AG09319 (cell line): ENCODE data around the gene PCMTD2.
"Not testable (repeated sequence)": the region's sequence is repeated elsewhere in the genome, so short reads cannot be mapped to it uniquely, and the experiment has no call there.

Experiments used
- DNase-seq: peaks from one replicate; pipeline ENCODE4 v3.0.0-alpha.2; 2010; ENCODE audit warnings: low read depth; ENCODE audit errors: extremely low read depth
- TF ChIP-seq, protein P1 (sequence below): IDR thresholded peaks from 2 replicates; pipeline ENCODE4 v1.5.1; 2011; ENCODE audit warnings: low read depth, mild to moderate bottlenecking, inconsistent platforms, low read length, moderate library complexity

The PCMTD2 gene

DNA sequence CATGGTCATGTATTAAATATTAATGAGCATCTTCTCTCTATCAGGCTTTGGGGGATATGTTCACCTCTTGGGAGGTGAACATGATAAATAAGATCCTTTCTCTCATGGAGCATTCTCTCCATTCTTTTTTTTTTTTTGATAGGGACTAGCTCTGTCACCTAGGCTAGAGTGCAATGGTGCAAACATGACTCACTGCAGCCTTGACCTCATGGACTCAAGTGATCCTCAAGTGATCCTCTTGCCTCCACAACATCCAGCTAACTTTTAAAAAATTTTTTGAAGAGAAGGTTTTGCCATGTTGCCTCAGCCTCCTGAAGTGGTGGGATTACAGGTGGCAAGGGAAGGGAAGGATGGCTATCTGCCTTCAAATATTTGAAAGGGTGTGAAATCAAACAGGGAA is 59.8 kb downstream of the PCMTD2 start:
- DNase-seq, result not testable (repeated sequence)

DNA sequence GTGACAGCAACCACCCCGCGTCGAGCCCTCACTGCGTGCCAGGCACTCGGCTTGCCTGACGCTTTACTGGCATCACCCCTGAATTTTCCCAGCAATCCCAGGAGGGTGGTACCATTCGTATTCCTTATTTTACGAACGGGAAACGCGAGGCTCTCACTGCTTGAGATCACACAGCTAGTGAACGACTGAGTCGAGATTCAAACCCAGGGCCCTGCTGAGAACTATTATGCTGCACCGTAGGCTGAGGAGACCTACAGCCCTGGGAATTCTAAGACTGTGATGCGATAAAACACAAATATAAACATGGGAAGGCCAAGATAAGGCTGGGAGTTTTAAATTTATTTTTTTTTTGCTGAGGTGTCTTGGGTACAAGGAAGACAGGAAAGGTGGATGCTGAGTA is 60.3 kb downstream of the PCMTD2 start:
- not testable (repeated sequence) for DNase-seq

DNA sequence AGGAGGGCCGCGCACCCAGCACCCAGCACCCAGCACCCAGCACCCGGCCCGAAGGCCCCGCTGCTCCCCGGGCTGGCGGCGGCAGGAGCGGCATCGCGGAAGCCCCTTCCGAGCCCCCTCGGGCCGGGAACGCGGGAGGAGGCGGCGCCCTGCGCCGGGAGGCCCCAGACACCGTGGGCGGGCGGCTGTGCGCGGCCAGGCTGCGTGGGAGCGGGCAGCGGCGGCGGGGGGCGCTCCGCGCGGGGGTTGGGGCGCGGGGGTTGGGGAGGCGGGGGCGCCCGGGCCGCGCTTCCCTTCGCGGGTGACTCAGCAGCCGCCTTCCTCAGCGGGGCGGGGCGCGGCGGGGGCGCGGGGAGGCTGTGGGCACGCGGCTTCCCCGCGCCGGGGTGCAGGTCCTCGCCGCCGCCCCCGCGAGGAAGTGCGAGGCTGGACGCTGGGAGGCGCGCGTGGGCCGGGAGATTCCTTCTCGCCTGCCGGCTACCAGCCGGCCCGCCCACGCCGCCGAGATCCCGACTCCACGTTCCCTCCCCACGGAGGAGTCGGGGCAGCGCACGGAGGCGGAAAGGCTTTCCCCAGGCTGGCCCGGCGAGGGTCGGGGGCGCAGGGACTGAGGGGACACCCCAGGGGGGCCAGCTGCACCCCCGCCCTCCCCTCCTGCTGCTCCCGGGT is 61.0 kb downstream of the PCMTD2 start:
- DNase-seq, result not testable (repeated sequence)
- TF ChIP-seq, protein P1, sequence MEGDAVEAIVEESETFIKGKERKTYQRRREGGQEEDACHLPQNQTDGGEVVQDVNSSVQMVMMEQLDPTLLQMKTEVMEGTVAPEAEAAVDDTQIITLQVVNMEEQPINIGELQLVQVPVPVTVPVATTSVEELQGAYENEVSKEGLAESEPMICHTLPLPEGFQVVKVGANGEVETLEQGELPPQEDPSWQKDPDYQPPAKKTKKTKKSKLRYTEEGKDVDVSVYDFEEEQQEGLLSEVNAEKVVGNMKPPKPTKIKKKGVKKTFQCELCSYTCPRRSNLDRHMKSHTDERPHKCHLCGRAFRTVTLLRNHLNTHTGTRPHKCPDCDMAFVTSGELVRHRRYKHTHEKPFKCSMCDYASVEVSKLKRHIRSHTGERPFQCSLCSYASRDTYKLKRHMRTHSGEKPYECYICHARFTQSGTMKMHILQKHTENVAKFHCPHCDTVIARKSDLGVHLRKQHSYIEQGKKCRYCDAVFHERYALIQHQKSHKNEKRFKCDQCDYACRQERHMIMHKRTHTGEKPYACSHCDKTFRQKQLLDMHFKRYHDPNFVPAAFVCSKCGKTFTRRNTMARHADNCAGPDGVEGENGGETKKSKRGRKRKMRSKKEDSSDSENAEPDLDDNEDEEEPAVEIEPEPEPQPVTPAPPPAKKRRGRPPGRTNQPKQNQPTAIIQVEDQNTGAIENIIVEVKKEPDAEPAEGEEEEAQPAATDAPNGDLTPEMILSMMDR, result peak; percentile 5

DNA sequence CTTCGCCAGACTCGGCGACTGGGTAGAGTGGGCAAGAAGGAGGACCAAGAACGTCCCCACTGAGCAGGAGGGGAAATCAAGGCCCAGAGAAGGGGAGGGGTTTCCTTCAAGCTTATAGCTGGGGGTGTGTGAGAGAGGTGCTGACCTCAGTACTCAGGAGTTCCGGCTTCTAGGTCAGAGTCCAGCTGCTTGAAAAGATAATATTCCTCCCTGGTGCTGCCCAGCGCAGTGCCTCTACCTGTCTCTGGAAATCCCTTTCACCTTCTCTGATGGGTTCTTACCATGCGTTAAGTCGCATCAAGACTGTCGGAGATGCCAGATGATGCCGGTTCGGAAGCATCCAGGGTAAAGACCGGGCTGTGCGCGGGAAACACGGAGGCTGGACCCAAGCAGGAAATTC is 61.8 kb downstream of the PCMTD2 start:
- not testable (repeated sequence) for DNase-seq

DNA sequence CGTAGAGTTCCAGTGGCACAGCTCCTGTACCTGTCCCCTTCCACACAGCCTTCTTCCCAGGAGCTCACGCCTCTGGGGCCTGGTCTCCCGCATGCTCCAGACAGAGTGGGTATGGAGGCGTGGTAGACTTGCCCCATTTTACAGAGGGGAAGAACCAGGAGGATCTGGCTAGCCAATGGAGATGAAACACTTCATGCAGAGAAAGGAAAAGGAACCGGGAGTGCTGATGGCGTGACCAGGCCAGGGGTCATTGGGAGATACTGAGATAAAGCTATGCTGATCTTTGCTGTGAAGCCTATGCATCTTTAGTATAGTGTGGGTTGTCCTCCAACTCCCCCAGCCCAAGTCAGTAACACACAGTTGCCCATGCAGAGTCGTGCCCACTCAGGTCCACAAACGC is 62.5 kb downstream of the PCMTD2 start:
- not testable (repeated sequence) for DNase-seq

DNA sequence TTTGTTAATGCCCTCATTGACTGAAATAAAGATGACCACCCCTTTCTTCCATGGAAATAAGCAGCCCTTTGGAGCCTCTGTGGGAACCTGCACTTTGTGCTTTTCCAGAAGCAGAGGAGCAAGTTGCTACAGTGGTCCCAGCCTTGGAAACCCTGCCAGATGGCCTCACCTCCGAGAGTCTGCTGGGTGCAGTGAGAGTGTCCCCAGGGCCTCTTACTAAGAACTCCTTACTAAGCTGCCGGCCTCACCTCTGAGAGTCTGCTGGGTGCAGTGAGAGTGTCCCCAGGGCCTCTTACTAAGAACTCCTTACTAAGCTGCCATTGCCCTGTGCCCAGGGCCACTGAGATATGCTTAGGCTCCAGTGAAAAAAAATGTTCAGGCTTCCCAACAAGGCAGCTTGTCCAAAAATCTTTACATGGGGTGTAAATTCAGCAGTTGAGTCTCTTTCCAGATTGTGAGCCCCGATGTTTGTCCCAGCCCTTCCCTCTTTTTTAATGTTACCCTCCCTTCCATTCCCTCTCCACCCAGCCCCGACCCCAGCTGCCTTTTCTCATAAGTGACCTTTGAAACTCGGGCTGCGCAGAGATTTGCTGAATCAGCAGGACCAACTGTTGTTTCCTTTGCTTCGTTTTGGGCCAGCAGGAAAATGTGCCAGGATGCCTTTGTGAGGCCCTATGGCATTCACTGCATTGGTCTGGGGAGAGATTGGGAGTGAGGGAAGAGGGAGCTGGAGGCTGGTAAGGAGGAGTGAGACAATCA is 66.7 kb downstream of the PCMTD2 start:
- DNase-seq, result not testable (repeated sequence)
